PC-9 (cell line): ENCODE data around the gene ATF6.

ENCODE experiments used
- EZH2 ChIP-seq: fragments of 200-600 bp; sonication (generic); IDR thresholded peaks from 2 replicates; pipeline ENCODE4 v1.8.0; 2017; ENCODE audit warnings: antibody characterized with exemption, low read depth
- TF ChIP-seq, protein P1 (sequence below): fragments of 200-600 bp; sonication (generic); conservative IDR thresholded peaks from 2 replicates; pipeline ENCODE4 v1.6.1; 2017; ENCODE audit warnings: mixed run types, antibody characterized with exemption, mild to moderate bottlenecking, moderate library complexity

- TF ChIP-seq, protein P1, sequence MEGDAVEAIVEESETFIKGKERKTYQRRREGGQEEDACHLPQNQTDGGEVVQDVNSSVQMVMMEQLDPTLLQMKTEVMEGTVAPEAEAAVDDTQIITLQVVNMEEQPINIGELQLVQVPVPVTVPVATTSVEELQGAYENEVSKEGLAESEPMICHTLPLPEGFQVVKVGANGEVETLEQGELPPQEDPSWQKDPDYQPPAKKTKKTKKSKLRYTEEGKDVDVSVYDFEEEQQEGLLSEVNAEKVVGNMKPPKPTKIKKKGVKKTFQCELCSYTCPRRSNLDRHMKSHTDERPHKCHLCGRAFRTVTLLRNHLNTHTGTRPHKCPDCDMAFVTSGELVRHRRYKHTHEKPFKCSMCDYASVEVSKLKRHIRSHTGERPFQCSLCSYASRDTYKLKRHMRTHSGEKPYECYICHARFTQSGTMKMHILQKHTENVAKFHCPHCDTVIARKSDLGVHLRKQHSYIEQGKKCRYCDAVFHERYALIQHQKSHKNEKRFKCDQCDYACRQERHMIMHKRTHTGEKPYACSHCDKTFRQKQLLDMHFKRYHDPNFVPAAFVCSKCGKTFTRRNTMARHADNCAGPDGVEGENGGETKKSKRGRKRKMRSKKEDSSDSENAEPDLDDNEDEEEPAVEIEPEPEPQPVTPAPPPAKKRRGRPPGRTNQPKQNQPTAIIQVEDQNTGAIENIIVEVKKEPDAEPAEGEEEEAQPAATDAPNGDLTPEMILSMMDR, result no peak
- no peak for TF ChIP-seq EZH2
Measured at GRCh38 chr1:161723459-161724141, 42.5 kb upstream of the ATF6 start.
